ENCODE data around the gene CHCHD6.

DNA sequence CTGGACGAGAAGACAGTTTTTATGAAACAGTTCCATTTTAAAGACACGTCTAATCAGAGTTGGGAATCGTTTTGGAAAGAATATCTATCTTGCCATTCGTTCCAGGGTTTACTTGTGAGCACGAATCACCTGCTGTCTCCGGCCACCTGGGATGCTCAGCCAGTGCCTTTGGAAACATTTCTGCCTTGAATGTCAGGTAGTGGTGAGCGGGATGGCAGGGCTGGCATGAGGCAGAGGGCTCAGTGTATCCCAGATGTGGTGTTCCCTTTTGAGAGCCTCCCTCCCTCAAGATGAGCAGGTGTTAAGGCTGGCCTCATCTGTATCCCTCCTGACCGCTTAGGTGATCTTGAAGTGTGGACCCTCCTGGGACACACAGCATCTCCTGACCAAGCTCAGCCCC is 231.0 kb downstream of the CHCHD6 start:
- TF ChIP-seq, protein P1, sequence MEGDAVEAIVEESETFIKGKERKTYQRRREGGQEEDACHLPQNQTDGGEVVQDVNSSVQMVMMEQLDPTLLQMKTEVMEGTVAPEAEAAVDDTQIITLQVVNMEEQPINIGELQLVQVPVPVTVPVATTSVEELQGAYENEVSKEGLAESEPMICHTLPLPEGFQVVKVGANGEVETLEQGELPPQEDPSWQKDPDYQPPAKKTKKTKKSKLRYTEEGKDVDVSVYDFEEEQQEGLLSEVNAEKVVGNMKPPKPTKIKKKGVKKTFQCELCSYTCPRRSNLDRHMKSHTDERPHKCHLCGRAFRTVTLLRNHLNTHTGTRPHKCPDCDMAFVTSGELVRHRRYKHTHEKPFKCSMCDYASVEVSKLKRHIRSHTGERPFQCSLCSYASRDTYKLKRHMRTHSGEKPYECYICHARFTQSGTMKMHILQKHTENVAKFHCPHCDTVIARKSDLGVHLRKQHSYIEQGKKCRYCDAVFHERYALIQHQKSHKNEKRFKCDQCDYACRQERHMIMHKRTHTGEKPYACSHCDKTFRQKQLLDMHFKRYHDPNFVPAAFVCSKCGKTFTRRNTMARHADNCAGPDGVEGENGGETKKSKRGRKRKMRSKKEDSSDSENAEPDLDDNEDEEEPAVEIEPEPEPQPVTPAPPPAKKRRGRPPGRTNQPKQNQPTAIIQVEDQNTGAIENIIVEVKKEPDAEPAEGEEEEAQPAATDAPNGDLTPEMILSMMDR (IDR thresholded peaks at IDR 0.05), result no peak
- no peak for TF ChIP-seq POLR2A (IDR thresholded peaks at IDR 0.05)
